Measurements from ENCODE around the gene HM13.

GRCh38 chr20:31476643-31477215 lies 37.5 kb upstream of the HM13 start:
- no peak for TF ChIP-seq CTCF (IDR thresholded peaks at IDR 0.05 in 2 of 3, conservative IDR thresholded peaks at IDR 0.05 in 1 of 3; ENCODE audit: borderline replicate concordance in 1 of 3, insufficient read depth in 1 of 3, low read depth in 2 of 3, low read length in 2 of 3)
- no peak for TF ChIP-seq POLR2A (IDR thresholded peaks at IDR 0.05; ENCODE audit: borderline replicate concordance, extremely low read depth, insufficient read depth, insufficient read length)
- TF ChIP-seq TCF7L2 (IDR thresholded peaks at IDR 0.05; ENCODE audit: borderline replicate concordance, extremely low read depth, insufficient read depth, insufficient read length), result no peak
- no peak for TF ChIP-seq POLR2AphosphoS5 (IDR thresholded peaks at IDR 0.05; ENCODE audit: low read depth, low read length)
- no peak for TF ChIP-seq ATF3 (IDR thresholded peaks at IDR 0.05)

Data from HCT116 (cell line).